Fibroblast of upper back skin (primary cell): ENCODE results near the gene DYNLRB1.
"Not testable (repeated sequence)": the region's sequence is repeated elsewhere in the genome, so short reads cannot be mapped to it uniquely, and the experiment has no call there.

Experiments
- DNase-seq: peaks from one replicate; pipeline ENCODE4 v3.0.0-alpha.2; 2013

DYNLRB1 gene

GRCh38 chr20:34516247-34517113 is at the start of gene DYNLRB1:
Gene DYNLRB1 (plus strand): TSS chr20:34516422. CDS start chr20:34516459, 37 bp downstream.
- peak; percentile 96 for DNase-seq

- DNase-seq = no peak
Measured at GRCh38 chr20:34468951-34469350, 47.3 kb upstream of the DYNLRB1 start.

DNA sequence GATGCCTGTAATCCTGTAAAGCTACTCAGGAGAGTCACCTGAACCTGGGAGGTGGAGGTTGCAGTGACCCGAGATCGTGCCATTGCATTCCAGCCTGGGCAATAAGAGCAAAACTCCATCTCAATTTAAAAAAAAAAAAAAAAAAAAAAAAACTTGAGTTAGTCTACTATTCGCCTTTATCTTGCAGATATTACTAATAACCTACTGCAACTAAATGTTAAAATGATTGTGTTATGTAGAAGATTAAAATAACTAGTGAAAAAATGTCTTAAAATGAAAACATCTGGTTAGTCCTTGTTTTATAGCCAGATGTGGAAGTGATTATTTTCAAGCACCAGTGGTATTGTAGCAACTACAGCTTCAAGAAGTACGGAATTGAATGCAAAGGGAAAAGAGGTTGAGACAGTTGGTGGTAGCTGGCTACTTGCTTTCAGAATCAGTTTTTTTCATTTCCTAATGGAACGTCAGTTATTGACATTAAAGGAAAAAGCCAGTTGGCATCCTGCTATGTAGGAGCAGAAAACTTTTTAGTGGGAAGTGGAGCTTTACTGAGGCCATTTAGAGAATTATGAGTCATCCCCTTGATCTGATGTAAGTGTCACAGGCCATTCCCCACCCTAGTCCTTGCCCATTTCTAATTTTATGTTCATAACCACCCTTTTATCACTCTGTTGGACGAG is 43.8 kb upstream of the DYNLRB1 start:
- DNase-seq = peak; percentile 56

GRCh38 chr20:34473262-34473883 is 42.8 kb upstream of the DYNLRB1 start:
- peak; percentile 38 for DNase-seq

DNA sequence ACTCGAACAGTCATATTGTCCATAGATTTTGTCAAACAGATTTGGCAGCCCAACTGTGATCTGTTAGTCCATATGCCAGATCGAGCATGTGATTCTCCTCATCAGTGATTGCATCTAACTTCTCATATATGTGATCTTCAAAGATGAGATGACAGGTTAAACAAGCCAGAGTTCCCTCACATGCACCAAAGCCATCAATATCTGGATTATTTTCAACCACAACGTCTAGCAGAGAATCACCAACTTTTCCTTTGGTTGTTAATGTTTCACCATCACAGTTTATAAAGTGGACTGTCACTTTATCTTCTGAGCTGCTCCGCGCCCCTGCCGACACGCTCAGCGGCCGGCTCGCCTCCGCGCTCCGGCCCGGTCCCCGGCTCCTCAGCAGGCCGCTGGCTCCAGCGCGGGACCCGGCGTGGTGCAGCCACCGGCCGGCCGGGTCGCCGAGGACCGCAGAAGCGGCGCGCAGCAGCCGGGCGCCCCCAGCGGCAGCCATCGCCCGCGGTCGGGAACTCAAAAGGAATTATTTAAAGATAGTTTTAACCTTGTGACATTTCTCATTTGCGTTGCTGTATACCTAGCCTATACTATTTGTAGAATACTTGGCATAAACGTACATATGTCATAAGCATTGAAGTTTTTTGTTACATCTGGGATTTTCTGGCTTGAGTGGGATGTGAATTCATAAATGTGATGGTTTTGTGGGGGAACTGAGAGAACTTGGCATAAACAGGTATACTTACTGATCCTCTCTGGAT is 40.1 kb upstream of the DYNLRB1 start:
- peak; percentile 13 for DNase-seq

- DNase-seq = no peak
Measured at GRCh38 chr20:34479627-34480026, 36.6 kb upstream of the DYNLRB1 start.

GRCh38 chr20:34482154-34482553 is 34.1 kb upstream of the DYNLRB1 start:
- not testable (repeated sequence) for DNase-seq

DNA sequence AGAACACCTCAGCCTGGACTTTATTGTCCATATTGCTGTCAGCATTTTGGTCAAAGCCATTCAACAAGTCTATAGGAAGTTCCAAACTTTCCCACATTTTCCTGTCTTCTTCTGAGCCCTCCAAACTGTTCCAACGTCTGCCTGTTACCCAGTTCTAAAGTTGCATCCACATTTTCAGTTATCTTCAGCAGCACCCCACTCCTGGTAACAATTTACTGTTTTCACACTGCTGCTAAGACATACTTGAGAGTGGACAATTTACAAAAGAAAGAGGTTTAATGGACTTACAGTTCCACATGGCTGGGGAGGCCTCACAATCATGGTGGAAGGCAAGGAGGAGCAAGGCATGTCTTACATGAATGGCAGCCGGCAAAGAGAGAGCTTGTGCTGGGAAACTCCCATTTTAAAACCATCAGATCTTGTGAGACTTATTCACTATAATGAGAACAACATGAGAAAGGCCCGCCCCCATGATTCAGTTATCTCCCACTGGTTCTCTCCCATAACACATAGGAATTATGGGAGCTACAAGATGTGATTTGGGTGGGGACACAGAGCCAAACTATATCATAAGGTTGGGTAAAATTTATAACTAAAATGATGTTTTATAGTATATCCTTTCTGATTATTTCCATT is 32.5 kb upstream of the DYNLRB1 start:
- DNase-seq = not testable (repeated sequence)

- DNase-seq = no peak
Measured at GRCh38 chr20:34485068-34485634, 31.1 kb upstream of the DYNLRB1 start.

- no peak for DNase-seq
Measured at GRCh38 chr20:34491226-34491931, 24.8 kb upstream of the DYNLRB1 start.

GRCh38 chr20:34491932-34492509 is 24.2 kb upstream of the DYNLRB1 start:
- DNase-seq = no peak

DNA sequence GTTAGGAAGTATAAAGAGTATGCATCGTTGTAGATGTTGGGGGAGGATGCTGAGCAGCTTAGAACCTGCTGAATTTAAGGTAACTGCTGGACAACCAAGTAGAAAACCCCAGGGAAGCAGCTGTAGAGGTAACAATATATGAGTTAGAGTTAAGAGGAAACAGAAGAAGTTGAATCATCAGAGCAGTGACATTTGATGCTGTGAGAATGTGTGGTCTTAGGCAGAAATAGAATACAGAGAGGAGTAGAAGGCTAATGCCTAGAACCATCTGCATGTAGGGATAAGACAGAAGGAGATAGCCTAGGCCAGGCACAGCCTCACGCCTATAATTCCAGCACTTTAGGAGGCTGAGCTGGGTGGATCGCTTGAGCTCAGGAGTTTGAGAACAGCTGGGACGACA is 22.6 kb upstream of the DYNLRB1 start:
- DNase-seq = no peak

GRCh38 chr20:34495307-34495706 is 20.9 kb upstream of the DYNLRB1 start:
- no peak for DNase-seq

GRCh38 chr20:34495916-34496315 is 20.3 kb upstream of the DYNLRB1 start:
- no peak for DNase-seq

DNA sequence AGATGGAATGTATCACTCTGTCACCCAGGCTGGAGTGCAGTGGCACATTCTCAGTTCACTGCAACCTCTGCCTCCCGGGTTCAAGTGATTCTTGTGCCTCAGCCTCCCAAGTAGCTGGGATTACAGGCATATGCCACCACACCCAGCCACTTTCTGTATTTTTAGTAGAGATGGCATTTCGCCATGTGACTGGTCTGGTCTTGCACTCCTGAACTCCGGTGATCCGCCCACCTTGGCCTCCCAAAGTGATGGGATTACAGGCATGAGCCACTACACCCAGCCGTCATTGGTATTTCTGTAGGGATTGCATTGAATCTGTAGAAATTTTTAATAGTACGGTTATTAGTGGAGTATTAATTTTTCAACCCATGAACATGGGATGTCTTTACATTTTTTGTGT is 18.6 kb upstream of the DYNLRB1 start:
- DNase-seq = not testable (repeated sequence)

DNA sequence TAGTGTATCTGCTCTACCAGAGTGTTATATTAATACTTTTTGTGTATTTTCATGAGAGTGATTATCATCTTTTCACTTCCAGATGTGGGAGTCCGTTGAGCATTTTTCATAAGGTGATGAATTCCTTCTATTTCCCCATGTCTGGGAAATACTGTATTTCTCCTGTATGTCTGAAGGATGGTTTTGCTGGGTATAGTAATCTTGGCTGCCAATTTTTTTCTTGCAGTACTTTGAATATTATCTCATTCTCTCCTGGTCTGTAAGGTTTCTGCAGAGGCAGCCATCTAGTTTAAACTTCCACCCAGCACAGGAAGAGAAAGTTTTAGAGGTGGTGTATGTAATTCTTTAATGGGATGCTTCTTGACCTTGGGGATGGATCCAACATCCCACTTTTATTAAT is 15.4 kb upstream of the DYNLRB1 start:
- DNase-seq = no peak

DNA sequence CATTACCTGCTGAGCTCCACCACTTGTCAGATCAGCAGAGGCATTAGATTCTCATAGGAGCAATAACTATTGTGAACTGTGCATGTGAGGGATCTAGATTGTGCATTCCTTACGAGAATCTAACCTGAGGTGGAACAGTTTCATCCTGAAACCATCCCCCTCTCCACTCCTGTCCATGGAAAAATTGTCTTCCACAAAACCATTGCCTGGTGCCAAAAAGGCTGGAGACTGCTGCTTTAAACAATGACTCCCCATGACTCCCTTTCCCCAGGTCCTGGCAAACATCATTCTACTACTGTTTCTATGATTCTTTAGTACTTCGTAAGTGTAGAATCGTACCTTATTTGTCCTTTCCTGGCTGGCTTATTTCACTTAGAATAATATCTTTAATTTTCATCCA is 9.7 kb upstream of the DYNLRB1 start:
- no peak for DNase-seq

- DNase-seq = no peak
Measured at GRCh38 chr20:34507702-34508413, 8.4 kb upstream of the DYNLRB1 start.

- no peak for DNase-seq
Measured at GRCh38 chr20:34510575-34510974, 5.6 kb upstream of the DYNLRB1 start.

DNA sequence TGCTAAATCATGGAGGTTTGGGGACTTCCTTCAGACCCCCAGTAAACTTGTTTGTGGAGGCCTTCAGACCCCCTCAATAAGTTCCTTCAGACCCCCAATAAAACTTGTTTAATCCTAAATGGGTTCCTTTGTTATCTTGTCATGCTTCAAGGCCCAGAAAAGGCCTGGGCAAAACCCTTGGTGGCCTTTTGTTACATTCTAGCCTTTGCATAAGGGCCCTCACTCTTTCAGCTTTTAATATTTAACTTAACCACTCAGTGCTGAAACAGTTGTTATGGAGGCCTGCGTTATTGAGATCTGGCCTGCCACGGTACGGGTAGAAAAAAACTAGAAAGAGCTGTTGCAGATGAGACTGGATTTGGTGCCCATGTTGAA is 4.3 kb upstream of the DYNLRB1 start:
- DNase-seq = no peak
